ENCODE results near the gene ZNF277.
A peak's percentile ranks its signal among the peaks of the same experiment; 100 is the strongest.

ZNF277 gene

GRCh38 chr7:112184455-112184854, 22.0 kb upstream of the ZNF277 start:
- DNase-seq (ENCODE audit: low spot score): no peak

GRCh38 chr7:112185005-112185834, 21.3 kb upstream of the ZNF277 start:
- no peak for DNase-seq (ENCODE audit: low spot score)

GRCh38 chr7:112186300-112186699, 20.2 kb upstream of the ZNF277 start:
- DNase-seq (ENCODE audit: low spot score): no peak

GRCh38 chr7:112188257-112188656, 18.2 kb upstream of the ZNF277 start:
- DNase-seq (ENCODE audit: low spot score): no peak

- DNase-seq (ENCODE audit: low spot score): no peak
Measured at GRCh38 chr7:112189691-112190090, 16.8 kb upstream of the ZNF277 start.

GRCh38 chr7:112190120-112190519, 16.4 kb upstream of the ZNF277 start:
- DNase-seq (ENCODE audit: low spot score): no peak

GRCh38 chr7:112192236-112193154, 14.0 kb upstream of the ZNF277 start:
- peak; percentile 27 for DNase-seq (ENCODE audit: low spot score)

GRCh38 chr7:112193915-112194502, 12.5 kb upstream of the ZNF277 start:
- DNase-seq (ENCODE audit: low spot score): no peak

GRCh38 chr7:112195717-112196116, 10.8 kb upstream of the ZNF277 start:
- DNase-seq (ENCODE audit: low spot score): no peak

- no peak for DNase-seq (ENCODE audit: low spot score)
Measured at GRCh38 chr7:112197322-112197721, 9.2 kb upstream of the ZNF277 start.

- no peak for DNase-seq (ENCODE audit: low spot score)
Measured at GRCh38 chr7:112199035-112199655, 7.3 kb upstream of the ZNF277 start.

GRCh38 chr7:112199672-112200071, 6.8 kb upstream of the ZNF277 start:
- DNase-seq (ENCODE audit: low spot score): no peak

GRCh38 chr7:112201411-112201810, 5.1 kb upstream of the ZNF277 start:
- DNase-seq (ENCODE audit: low spot score): no peak

GRCh38 chr7:112201839-112202238, 4.7 kb upstream of the ZNF277 start:
- no peak for DNase-seq (ENCODE audit: low spot score)

- no peak for DNase-seq (ENCODE audit: low spot score)
Measured at GRCh38 chr7:112202816-112203215, 3.7 kb upstream of the ZNF277 start.

- no peak for DNase-seq (ENCODE audit: low spot score)
Measured at GRCh38 chr7:112203365-112203739, 3.1 kb upstream of the ZNF277 start.

- DNase-seq (ENCODE audit: low spot score): peak; percentile 5
Measured at GRCh38 chr7:112204499-112205342, 1.8 kb upstream of the ZNF277 start.

GRCh38 chr7:112205343-112206237, 905 bp upstream of the ZNF277 start:
- DNase-seq (ENCODE audit: low spot score): peak; percentile 55

GRCh38 chr7:112206991-112207592, 597 bp downstream of the ZNF277 start:
- DNase-seq (ENCODE audit: low spot score): peak; percentile 37

- DNase-seq (ENCODE audit: low spot score): no peak
Measured at GRCh38 chr7:112207765-112208164, 1.3 kb downstream of the ZNF277 start.

Measured in GM03348 (cell line).